K562 (cell line): ENCODE results near the gene APOBEC3C.

Source experiments
- DPF2 ChIP-seq: fragments of 450-650 bp; IDR thresholded peaks from 2 replicates; pipeline ENCODE4 v1.6.1; 2016
- HDAC3 ChIP-seq: fragments of 450-650 bp; IDR thresholded peaks from 2 replicates; pipeline ENCODE4 v1.6.1; 2018; ENCODE audit warnings: borderline replicate concordance, mild to moderate bottlenecking, moderate library complexity; ENCODE audit not compliant: partially characterized antibody
- RAD21 ChIP-seq, 2 experiments: fragments of 250-450 bp in 1 of 2; fragments of 450-650 bp in 1 of 2; sonication (Bioruptor Pico) in 1 of 2; formaldehyde crosslinking in 1 of 2; IDR thresholded peaks in 1 of 2; conservative IDR thresholded peaks in 1 of 2; 2 replicates each; pipeline versions ENCODE4 v1.4.0 to v1.8.0; 2020 to 2022; ENCODE audit warnings: mild to moderate bottlenecking in 2 of 2, moderate library complexity in 1 of 2
- ZBTB43 ChIP-seq: sonication (generic); formaldehyde crosslinking; IDR thresholded peaks from 2 replicates; pipeline ENCODE4 v1.8.0; 2023; ENCODE audit warnings: mild to moderate bottlenecking, missing genetic modification reagents
- ZNF354B ChIP-seq: fragments of 250-450 bp; sonication (Bioruptor Pico); IDR thresholded peaks from 2 replicates; pipeline ENCODE4 v1.4.0; 2020
- TF ChIP-seq, protein P1 (sequence below), 2 experiments: fragments of 450-650 bp; formaldehyde crosslinking in 1 of 2; IDR thresholded peaks; 2 replicates each; pipeline versions ENCODE4 v1.4.0 to v1.6.1; 2014 to 2020; ENCODE audit warnings: mild to moderate bottlenecking in 2 of 2, borderline replicate concordance in 1 of 2, low read depth in 1 of 2

DNA sequence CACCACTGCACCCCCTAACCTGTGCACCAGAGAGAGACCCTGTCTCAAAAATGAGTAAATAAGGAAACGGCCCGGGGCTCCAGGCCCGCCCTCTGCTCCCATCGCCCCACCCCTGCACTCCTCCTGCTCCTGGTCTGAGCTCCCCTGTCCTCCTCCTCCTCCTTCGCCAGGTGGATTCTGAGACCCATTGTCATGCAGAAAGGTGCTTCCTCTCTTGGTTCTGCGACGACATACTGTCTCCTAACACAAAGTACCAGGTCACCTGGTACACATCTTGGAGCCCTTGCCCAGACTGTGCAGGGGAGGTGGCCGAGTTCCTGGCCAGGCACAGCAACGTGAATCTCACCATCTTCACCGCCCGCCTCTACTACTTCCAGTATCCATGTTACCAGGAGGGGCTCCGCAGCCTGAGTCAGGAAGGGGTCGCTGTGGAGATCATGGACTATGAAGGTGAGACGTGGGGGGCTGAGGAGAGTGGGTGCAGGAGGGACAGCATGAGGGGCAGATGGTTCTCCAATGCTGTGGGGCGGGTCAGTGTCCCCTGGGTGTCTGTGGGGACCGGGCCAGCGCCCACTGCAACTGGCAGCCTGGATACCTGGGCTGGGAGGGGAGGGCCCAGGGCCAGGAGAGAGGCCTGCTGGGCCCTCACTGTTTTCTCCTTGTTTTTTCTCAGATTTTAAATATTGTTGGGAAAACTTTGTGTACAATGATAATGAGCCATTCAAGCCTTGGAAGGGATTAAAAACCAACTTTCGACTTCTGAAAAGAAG is 3.7 kb downstream of the APOBEC3C start:
- TF ChIP-seq ZNF354B: no peak
- no peak for TF ChIP-seq ZBTB43 (CRISPR knock-in tag)
- TF ChIP-seq RAD21 (CRISPR knock-in tag; conservative IDR thresholded peaks at IDR 0.05 in 1 of 2, IDR thresholded peaks at IDR 0.05 in 1 of 2): no peak
- TF ChIP-seq, protein P1, sequence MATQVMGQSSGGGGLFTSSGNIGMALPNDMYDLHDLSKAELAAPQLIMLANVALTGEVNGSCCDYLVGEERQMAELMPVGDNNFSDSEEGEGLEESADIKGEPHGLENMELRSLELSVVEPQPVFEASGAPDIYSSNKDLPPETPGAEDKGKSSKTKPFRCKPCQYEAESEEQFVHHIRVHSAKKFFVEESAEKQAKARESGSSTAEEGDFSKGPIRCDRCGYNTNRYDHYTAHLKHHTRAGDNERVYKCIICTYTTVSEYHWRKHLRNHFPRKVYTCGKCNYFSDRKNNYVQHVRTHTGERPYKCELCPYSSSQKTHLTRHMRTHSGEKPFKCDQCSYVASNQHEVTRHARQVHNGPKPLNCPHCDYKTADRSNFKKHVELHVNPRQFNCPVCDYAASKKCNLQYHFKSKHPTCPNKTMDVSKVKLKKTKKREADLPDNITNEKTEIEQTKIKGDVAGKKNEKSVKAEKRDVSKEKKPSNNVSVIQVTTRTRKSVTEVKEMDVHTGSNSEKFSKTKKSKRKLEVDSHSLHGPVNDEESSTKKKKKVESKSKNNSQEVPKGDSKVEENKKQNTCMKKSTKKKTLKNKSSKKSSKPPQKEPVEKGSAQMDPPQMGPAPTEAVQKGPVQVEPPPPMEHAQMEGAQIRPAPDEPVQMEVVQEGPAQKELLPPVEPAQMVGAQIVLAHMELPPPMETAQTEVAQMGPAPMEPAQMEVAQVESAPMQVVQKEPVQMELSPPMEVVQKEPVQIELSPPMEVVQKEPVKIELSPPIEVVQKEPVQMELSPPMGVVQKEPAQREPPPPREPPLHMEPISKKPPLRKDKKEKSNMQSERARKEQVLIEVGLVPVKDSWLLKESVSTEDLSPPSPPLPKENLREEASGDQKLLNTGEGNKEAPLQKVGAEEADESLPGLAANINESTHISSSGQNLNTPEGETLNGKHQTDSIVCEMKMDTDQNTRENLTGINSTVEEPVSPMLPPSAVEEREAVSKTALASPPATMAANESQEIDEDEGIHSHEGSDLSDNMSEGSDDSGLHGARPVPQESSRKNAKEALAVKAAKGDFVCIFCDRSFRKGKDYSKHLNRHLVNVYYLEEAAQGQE (IDR thresholded peaks at IDR 0.05; ENCODE audit: borderline replicate concordance): no peak
- TF ChIP-seq, protein P1 (CRISPR knock-in tag; IDR thresholded peaks at IDR 0.05; ENCODE audit: low read depth): no peak
- no peak for TF ChIP-seq DPF2
- TF ChIP-seq HDAC3: no peak
